Measurements from ENCODE around the gene TPCN2.
"Not testable (repeated sequence)": the region's sequence is repeated elsewhere in the genome, so short reads cannot be mapped to it uniquely, and the experiment has no call there.

Gene TPCN2

DNA sequence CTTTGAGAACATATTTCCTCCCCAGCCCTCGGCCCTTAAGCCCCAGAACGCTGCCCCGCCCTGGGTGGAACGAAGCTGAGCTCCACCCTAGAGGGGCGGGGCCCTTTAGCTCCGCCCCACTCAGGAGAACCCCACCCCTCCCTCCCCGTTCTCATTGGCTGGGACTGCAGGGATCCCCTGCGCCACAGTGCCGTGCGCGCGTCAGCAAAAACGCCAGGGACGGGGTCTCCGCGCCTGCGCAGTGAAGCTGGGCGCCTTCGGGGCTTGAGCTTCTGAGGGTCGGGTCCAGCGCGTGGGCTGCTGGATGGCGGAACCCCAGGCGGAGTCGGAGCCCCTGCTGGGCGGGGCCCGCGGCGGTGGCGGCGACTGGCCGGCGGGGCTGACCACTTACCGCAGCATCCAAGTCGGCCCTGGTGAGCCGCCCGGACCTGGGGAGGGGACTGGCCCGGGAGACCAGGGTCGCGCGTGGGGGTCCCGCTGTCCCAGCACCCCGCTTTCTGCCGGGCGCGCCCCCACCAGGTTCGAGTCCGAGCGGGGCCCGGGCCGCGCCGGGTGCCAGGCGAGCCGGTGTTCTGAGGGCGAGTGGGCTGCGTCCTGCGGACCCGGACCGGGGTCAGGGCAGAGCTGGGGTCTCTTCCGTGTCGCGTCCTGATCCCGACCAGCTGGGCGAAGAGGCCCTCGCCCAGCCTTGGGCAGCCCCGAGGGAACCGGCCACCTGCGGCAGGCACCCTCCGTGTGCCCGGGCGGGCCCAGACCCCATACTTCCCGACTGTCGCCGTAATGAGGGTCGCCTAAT lies at the start of gene TPCN2:
Gene TPCN2 (plus strand): TSS at position 239 of the 796 bp plus-strand sequence. CDS start 66 bp downstream, at position 305.
- Histone ChIP-seq H3K4me3 (peak within 1 kb of the TSS; percentile 77 to 99 (median 90)), H3K27ac (peak within 1 kb of the TSS; percentile 82 to 99 (median 95))

DNA sequence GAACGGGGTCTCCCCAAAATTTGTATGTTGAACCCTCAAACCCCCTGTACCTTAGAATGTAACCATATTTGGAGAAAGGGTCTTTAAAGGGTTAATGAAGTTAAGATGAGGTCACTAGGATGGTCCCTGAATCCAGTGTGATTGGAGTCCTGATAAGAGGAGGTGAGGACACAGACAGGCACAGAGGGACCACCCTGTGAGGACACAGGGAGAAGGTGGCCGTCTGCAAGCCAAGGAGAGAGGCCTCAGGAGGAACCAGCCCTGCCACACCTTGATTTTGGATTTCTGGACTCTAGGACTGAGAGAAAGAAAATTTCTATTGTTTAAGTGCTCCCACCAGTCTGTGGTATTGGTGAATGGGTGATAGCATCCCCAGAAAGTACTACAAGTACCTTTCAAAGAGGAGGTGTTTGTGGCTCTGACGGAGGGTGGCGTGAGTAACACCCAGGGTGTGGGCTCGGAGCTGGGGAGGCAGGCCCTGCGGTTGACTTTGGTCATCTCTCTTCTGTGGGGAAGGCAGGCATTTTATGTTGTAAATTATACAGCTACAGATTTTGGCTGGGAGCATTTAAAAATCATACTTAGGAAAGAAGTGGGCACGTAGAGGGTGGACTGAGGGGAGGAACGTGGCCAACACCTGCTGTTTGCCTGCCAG lies 49.5 kb upstream of the TPCN2 start:
- H3K27ac ChIP-seq, result peak overlapping the region in 4 of 21 experiments; percentile 48 to 84 (median 68)

GRCh38 chr11:68999748-69000355 lies 48.9 kb upstream of the TPCN2 start:
- H3K4me3 ChIP-seq, result not testable (repeated sequence)
- peak overlapping the region in 9 of 21 experiments; percentile 14 to 84 (median 57) for H3K27ac ChIP-seq

More for the DNA sequence above, 49.5 kb upstream of the TPCN2 start:
- no peak overlapping the region for H3K4me3 ChIP-seq

DNA sequence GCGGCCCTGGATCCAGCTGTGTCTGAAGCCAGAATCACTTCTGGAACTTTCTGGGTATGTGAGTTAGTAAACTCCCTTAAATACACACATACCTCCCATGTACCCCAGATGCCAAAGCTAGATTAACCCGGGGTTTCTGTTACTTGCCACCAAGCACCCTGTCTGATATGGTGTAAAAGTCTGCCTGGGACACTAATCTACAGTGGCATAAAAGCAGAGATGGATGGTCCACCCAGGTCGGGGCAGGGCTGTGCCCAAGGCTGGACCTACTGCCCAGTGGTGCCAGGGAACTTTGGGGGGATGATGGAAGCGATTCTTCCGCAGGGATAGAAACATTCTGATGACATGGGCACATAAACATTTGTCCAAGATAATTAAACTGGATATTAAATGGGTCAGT lies 48.3 kb upstream of the TPCN2 start:
- Histone ChIP-seq H3K4me3 (no peak overlapping the region), H3K27ac (peak overlapping the region in 14 of 21 experiments; percentile 14 to 84 (median 48))

- Histone ChIP-seq H3K4me3 (no peak overlapping the region), H3K27ac (peak overlapping the region in 15 of 21 experiments; percentile 1 to 84 (median 54))
These were observed 47.9 kb upstream of the TPCN2 start for GRCh38 chr11:69000831-69001242.

DNA sequence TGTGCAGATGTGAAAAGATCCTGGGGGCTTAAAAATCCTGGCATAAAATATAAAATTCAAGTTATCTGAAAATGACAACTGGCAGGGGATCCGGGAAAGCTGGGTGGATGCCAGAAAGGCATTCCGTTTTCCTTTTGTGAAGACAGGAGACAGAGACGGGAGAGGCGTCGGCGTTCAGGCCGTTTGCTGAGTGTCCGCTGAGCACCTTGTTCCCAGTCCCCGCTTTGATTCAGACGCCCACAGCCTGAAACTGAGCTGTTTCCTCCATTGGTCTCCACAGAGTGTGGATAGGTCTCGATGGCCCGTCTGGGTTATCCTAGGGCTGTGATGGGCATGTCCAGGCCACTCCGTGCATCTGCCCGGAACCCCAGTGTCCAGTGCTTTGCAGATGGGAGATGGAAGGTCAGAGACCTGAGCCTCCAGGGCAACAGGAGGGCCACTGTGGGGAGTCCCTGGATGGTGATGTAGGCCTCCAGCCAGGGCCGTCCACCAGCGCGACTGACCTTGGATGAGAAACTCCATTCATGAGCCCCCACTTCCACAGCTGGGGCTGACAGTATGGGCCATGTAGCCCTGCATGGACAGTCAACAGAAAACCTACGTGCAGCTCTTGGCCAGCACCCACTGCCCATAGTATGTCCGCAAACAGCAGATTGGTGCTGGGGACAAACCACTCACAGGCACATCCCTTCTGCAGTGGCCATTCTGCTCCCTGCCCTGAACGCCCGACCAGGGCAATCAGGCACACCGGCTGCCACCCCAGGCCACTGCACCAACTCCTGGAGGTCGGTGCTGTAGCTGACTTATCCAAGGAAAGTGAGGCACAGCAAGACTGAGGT lies 47.3 kb upstream of the TPCN2 start:
- peak overlapping the region in 15 of 21 experiments; percentile 1 to 84 (median 54) for H3K27ac ChIP-seq
- no peak overlapping the region for H3K4me3 ChIP-seq

DNA sequence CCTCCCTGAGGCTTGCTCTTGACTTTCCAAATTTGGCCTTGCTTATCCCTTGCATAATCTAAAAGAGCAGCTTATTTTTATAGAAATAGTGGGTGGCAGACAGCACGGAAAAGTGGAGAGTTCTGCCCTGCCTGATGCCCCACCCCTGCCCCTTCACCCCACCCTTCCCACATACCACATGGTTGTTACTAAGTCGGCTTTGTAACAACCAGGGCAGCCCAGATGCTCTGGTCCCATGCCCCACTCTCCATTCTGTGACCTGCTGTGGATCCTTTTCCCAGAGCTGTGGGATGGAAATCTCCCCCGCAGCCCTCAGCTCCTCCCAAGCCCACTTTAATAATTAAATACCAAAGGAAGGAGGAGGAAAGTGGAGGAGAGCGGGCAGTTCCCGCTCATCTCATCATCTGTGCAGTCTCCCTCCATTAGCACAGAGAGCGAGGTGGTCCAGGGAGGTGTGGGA lies 46.6 kb upstream of the TPCN2 start:
- H3K4me3 ChIP-seq, result no peak overlapping the region
- peak overlapping the region in 9 of 21 experiments; percentile 18 to 84 (median 54) for H3K27ac ChIP-seq

DNA sequence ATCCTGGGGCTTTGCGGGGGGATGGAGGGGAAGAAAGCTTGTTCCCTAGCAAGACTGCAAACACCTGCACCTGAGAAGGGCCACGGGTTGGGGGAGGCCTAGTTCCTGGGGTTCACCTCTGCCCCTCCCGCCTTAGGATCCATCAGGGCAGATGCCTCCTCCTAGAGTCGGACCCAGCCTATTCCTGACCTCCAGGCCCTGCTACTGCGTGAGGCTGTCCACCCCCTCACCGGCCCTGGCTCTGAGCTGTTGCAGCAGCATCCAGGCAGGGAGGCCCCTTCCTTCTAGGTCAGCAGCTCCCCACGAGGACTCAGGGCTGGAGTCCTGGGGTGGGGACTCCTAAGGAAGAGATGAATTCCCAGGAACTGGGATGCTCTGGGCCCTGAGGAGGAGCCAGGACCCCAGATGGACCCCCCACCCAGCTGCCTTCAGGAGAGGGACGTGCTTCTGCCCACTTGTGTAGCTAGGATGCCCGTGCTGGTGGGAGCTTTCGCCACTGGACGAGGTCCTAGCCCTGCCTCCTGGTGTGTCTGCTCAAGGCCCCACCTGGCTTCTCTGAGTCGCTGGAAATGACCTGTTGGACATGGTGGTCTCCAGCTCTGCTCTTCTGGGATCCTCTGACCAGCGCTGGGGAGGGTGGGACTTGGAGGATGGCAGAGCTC lies 46.0 kb upstream of the TPCN2 start:
- Histone ChIP-seq H3K27ac (peak overlapping the region in 8 of 21 experiments; percentile 0 to 84 (median 23)), H3K4me3 (no peak overlapping the region)

GRCh38 chr11:69003301-69003865 lies 45.3 kb upstream of the TPCN2 start:
- Histone ChIP-seq H3K27ac (peak overlapping the region in 5 of 21 experiments; percentile 0 to 84 (median 45)), H3K4me3 (no peak overlapping the region)

DNA sequence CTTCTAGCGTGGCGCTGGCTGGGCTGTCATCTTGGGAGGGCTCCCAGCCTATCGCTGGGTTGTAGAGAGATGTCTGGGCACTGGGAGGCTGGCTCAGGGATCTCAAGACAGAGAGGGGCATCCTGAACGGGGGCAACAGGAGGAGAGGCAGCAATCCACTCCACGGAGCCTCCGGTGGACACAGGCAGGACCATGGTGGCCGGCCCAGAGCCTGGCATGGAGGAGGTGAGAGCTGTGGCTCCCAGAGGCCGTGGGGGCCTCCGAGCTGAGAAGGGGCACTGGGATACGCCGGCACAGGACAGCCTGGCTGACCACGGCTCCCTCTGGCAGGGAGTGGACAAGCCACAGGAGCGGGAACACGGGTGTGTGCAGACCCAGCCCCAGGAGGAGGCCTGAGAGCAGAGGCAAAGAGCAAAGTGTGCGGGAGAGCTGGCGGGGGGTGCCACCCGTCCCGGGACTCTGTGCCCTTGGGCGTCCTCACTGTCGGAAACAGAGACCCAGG lies 44.8 kb upstream of the TPCN2 start:
- Histone ChIP-seq H3K4me3 (no peak overlapping the region), H3K27ac (peak overlapping the region in 3 of 21 experiments; percentile 14 to 84 (median 15))

- Histone ChIP-seq H3K27ac (peak overlapping the region in 4 of 21 experiments; percentile 14 to 84 (median 26)), H3K4me3 (no peak overlapping the region)
These were observed 44.1 kb upstream of the TPCN2 start for GRCh38 chr11:69004411-69005182.

DNA sequence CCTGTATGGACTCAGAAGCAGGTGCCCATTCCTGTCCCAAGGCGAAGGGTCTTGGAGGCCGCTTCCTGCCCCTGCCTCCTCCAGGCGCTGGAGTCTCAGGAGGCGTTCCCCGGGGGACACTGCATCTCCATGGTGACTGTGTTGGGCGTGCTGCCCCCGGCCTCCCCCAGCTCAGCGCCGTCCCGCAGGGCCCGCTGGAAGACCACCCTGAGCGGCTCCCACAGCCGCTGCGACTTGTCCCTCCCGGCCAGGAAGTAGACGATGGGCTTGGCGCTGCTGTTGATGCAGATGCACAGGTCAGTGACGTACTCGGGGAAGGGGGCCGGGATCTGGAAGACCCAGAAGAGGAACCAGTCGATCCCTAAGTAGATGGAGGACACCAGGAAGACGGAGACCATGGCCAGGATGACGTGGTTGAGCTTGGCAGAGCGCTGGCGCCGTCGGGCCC lies 43.5 kb upstream of the TPCN2 start:
- no peak overlapping the region for H3K4me3 ChIP-seq
- peak overlapping the region in 1 of 21 experiments; percentile 38 for H3K27ac ChIP-seq

DNA sequence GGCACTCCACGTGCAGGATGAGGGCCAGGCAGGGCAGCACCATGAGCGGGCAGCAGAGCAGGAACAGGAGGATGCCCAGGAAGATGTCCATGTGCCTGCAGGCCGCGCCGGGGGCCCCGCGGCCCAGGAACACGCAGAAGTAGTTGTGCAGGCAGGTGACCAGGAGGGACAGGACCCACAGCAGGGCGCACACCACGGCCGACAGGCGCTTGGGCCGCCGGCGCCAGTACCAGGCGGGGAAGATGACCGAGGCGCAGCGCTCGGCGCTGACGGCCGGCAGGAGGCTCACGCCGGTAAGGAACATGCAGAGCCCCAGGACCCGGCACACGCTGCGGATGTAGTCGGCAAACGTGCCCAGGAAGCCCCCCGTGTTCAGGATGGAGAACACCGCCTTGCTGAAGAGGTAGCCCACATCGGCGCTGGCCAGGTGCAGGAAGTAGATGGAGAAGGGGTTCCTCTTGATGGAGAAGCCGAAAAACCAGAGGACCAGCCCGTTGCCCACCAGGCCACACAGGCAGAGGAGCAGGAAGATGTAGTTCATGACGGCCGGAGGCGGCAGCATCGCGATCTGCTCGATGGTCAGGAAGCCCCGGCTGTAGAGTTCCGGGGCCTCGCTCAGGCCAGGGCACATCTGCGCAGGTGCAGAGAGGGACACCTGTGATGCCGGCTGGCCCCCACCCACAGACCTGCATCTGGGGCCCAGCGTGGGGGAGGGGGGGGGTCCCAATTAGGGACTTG lies 42.9 kb upstream of the TPCN2 start:
- H3K27ac ChIP-seq, result no peak overlapping the region
- no peak overlapping the region for H3K4me3 ChIP-seq

- Histone ChIP-seq H3K27ac (no peak overlapping the region), H3K4me3 (no peak overlapping the region)
These were observed 41.9 kb upstream of the TPCN2 start for GRCh38 chr11:69006816-69007215.

DNA sequence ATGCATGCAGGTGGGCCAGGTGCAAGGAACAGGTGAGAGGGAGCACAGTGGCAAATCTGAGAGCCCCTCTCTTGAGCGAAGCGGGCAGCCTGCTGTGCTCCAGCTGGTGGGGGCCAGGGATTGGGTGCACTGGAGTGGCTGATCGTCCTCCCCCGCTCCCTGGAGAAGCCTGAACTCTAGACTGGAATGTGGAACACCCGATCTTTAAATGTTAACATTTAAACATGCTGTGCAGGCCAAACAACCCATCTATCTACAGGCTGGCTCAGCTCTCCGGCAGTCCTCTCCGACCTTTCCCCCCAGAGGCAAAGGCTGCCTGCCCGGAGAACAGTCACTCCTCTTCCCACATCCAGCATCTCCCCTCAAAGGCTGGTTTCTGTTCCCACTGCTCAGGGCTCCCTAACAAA lies 40.8 kb upstream of the TPCN2 start:
- Histone ChIP-seq H3K27ac (peak overlapping the region in 16 of 21 experiments; percentile 24 to 86 (median 66)), H3K4me3 (no peak overlapping the region)

GRCh38 chr11:69008737-69009440 lies 39.8 kb upstream of the TPCN2 start:
- H3K27ac ChIP-seq, result peak overlapping the region in 17 of 21 experiments; percentile 24 to 86 (median 67)
- H3K4me3 ChIP-seq, result no peak overlapping the region

Data from skin epidermis (tissue), 12 donors.